AG04450 (cell line): ENCODE measurements around the gene LARGE1. TPM values are rescaled to one million over a fixed set of nuclear protein-coding genes. Genes with fewer than 3 reads are reported as not detected.

Experiments used
- CTCF ChIA-PET: fragments of 300-600, 350-600 bp; formaldehyde crosslinking; extraction: SDS; loops from one replicate; lab custom pipeline; 2022; ENCODE audit warnings: antibody characterized with exemption, inconsistent platforms; lab: Charles Lee
- POLR2A ChIA-PET: fragments of 350-600 bp; formaldehyde crosslinking; extraction: SDS; loops from one replicate; lab custom pipeline; 2021; ENCODE audit warnings: antibody characterized with exemption, inconsistent platforms; lab: Yijun Ruan, JAX
- DNase-seq: peaks from one replicate; pipeline ENCODE4 v3.0.0-alpha.2; 2011; ENCODE audit warnings: low read depth, low spot score
- H3K27ac ChIP-seq: one replicate; pipeline ENCODE4 v1.5.1; 2012; ENCODE audit warnings: low read depth, low read length, control low read depth
- H3K27me3 ChIP-seq: one replicate; pipeline ENCODE4 v1.6.0; 2012; ENCODE audit warnings: low read length; ENCODE audit not compliant: control insufficient read depth, insufficient read depth
- H3K4me3 ChIP-seq: 2 replicates; pipeline ENCODE4 v1.5.1; 2011; ENCODE audit warnings: mild to moderate bottlenecking, low read depth, low read length, control low read depth
- H3K9me3 ChIP-seq: 2 replicates; pipeline ENCODE4 v1.5.1; 2012; ENCODE audit warnings: low read length; ENCODE audit not compliant: control insufficient read depth, insufficient read depth
- CTCF ChIP-seq: IDR thresholded peaks from 2 replicates; pipeline ENCODE4 v1.5.1; 2011; ENCODE audit warnings: low read depth, low read length, control low read depth, inconsistent platforms
- polyA plus RNA-seq: library from polyadenylated mRNA; depleted of rRNA; stranded (reverse); fragments of >200 nt; gene quantifications from 2 replicates; pipeline ENCODE4 v1.2.3, GENCODE V29; 2011

The LARGE1 gene
- polyA plus RNA-seq, 1 experiment = 8.4 TPM

GRCh38 chr22:33555814-33556522 is 364.3 kb downstream of the LARGE1 start:
- H3K27me3 ChIP-seq = no peaks in the 10 kb centered on the region
- H3K4me3 ChIP-seq = no peak overlapping the region
- ChIA-PET CTCF (no interaction called here), POLR2A (no interaction called here)
- H3K9me3 ChIP-seq = no peaks in the 10 kb centered on the region
- DNase-seq = no peak
- no peak for TF ChIP-seq CTCF
- H3K27ac ChIP-seq = no peak overlapping the region

- Histone ChIP-seq H3K27ac (no peak overlapping the region), H3K27me3 (no peaks in the 10 kb centered on the region), H3K4me3 (no peak overlapping the region), H3K9me3 (no peaks in the 10 kb centered on the region)
- POLR2A ChIA-PET = no interaction called here
- no peak for TF ChIP-seq CTCF
- no peak for DNase-seq
- CTCF ChIA-PET = interaction anchor here (0.9 to 1.5 kb wide), 2 partner anchors 35 to 252 kb away, joined by 3 to 4 read pairs; no protein-coding TSS in a partner anchor
Measured at GRCh38 chr22:33553493-33553892, 366.8 kb downstream of the LARGE1 start.

GRCh38 chr22:33544707-33545106 is 375.6 kb downstream of the LARGE1 start:
- no peak for TF ChIP-seq CTCF
- CTCF ChIA-PET = interaction anchor here (1.0 to 1.8 kb wide), 2 partner anchors 26 to 379 kb away, joined by 3 to 5 read pairs; no protein-coding TSS in a partner anchor
- Histone ChIP-seq H3K9me3 (no peaks in the 10 kb centered on the region), H3K27me3 (no peaks in the 10 kb centered on the region), H3K27ac (no peak overlapping the region), H3K4me3 (no peak overlapping the region)
- POLR2A ChIA-PET = no interaction called here
- DNase-seq = no peak

- Histone ChIP-seq H3K4me3 (no peak overlapping the region), H3K9me3 (no peaks in the 10 kb centered on the region; the same call in 1 of the 2 replicates), H3K27me3 (no peaks in the 10 kb centered on the region), H3K27ac (no peak overlapping the region)
- DNase-seq = no peak
- no peak for TF ChIP-seq CTCF
- POLR2A ChIA-PET = no interaction called here
- CTCF ChIA-PET = no interaction called here
Measured at GRCh38 chr22:33542722-33543121, 377.6 kb downstream of the LARGE1 start.

- DNase-seq = no peak
- no peak for TF ChIP-seq CTCF
- Histone ChIP-seq H3K27me3 (no peaks in the 10 kb centered on the region), H3K9me3 (no peaks in the 10 kb centered on the region; the same call in 1 of the 2 replicates), H3K27ac (no peak overlapping the region), H3K4me3 (no peak overlapping the region)
- ChIA-PET POLR2A (interaction anchor here (0.7 kb wide), 1 partner anchor 379 kb away, joined by 3 read pairs; no protein-coding TSS in a partner anchor), CTCF (no interaction called here)
Measured at GRCh38 chr22:33542153-33542552, 378.1 kb downstream of the LARGE1 start.
